Spleen (tissue), 11 donors: ENCODE data around the gene PRR7. TPM values are rescaled to one million over a fixed set of nuclear protein-coding genes. Genes with fewer than 3 reads are reported as not detected.

ENCODE experiments used
- DNase-seq: peaks from one replicate; pipeline ENCODE4 v3.0.0-alpha.2; 2020
- H3K27ac ChIP-seq, 8 donors: fragments of 200-600 bp; sonication (generic) in 7 of 8; 1 replicate in 4 of 8; 2 replicates in 4 of 8; pipeline versions ENCODE4 v1.5.0 to v1.8.0; 2016 to 2021; ENCODE audit warnings: inconsistent platforms in 4 of 8, mild to moderate bottlenecking in 4 of 8, moderate library complexity in 1 of 8
- H3K27me3 ChIP-seq, 7 donors: fragments of 200-600 bp; sonication (generic) in 6 of 7; replicated peaks in 1 of 7; 1 replicate in 4 of 7; 2 replicates in 3 of 7; pipeline versions ENCODE4 v1.5.0 to v1.8.0; 2016 to 2021; ENCODE audit warnings: inconsistent platforms in 3 of 7, mild to moderate bottlenecking in 1 of 7
- H3K36me3 ChIP-seq, 6 donors: fragments of 200-600 bp; sonication (generic) in 5 of 6; 1 replicate in 4 of 6; 2 replicates in 2 of 6; pipeline versions ENCODE4 v1.5.0 to v1.8.0; 2016 to 2021; ENCODE audit warnings: inconsistent platforms in 2 of 6
- H3K4me1 ChIP-seq, 6 donors: fragments of 200-600 bp; sonication (generic) in 5 of 6; 1 replicate in 3 of 6; 2 replicates in 3 of 6; pipeline versions ENCODE4 v1.5.0 to v1.8.0; 2016 to 2021; ENCODE audit warnings: inconsistent platforms in 3 of 6
- H3K4me3 ChIP-seq, 8 donors: fragments of 200-600 bp; sonication (generic) in 7 of 8; 1 replicate in 4 of 8; 2 replicates in 4 of 8; pipeline versions ENCODE4 v1.5.0 to v1.8.0; 2016 to 2021; ENCODE audit warnings: inconsistent platforms in 4 of 8, mild to moderate bottlenecking in 4 of 8, moderate library complexity in 2 of 8
- H3K9me3 ChIP-seq, 8 donors: fragments of 200-600 bp; sonication (generic) in 7 of 8; 1 replicate in 4 of 8; 2 replicates in 4 of 8; pipeline versions ENCODE4 v1.5.0 to v1.8.0; 2016 to 2021; ENCODE audit warnings: inconsistent platforms in 4 of 8
- POLR2A ChIP-seq, 3 donors: fragments of 450-650 bp; IDR thresholded peaks; one replicate each; pipeline ENCODE4 v1.5.1; 2017; ENCODE audit warnings: antibody characterized with exemption in 3 of 3, mild to moderate bottlenecking in 1 of 3
- POLR2AphosphoS5 ChIP-seq, 3 donors: sonication (generic); formaldehyde crosslinking; IDR thresholded peaks; one replicate each; pipeline ENCODE4 v1.5.1; 2017; ENCODE audit warnings: antibody characterized with exemption in 3 of 3
- WGBS, 5 donors: extraction: QIAGEN DNeasy Blood & Tissue Kit in 3 of 5; methylation state at CpG; one replicate each; pipeline versions ENCODE4 v1.1.5 to v1.1.7; 2013 to 2018; 5-methylcytosine and 5-hydroxymethylcytosine counted together
- intact Hi-C: fragments of 100-400 bp; cut with DNase I; formaldehyde crosslinking; loops from one replicate; pipeline ENCODE4 v1.15.0; 2023; ENCODE audit warnings: low total_unique reads
- polyA plus RNA-seq, 3 donors: library from polyadenylated mRNA; stranded (reverse); fragments of 200-250 nt; gene quantifications; one replicate each; pipeline ENCODE4 v1.2.1, GENCODE V29; 2013
- total RNA-seq, 7 donors: library from RNA; depleted of rRNA in 3 of 7; stranded (reverse); fragments of >200 nt in 3 of 7; fragmentation: NEBNext Ultra II Directional in 4 of 7; extraction: Animal tissue kit (Norgen Biotek cat#: 25700) in 4 of 7; gene quantifications; one replicate each; pipeline versions ENCODE4 v1.1.0 to v1.2.1, GENCODE V29; 2016 to 2021
- TF ChIP-seq, protein P1 (sequence below), 11 experiments: fragments of 200-600 bp in 7 of 11; fragments of 450-650 bp in 4 of 11; sonication (generic) in 4 of 11; IDR thresholded peaks in 8 of 11; conservative IDR thresholded peaks in 3 of 11; 1 replicate in 7 of 11; 2 replicates in 4 of 11; pipeline versions ENCODE4 v1.4.0 to v1.8.0; 2016 to 2021; ENCODE audit warnings: antibody characterized with exemption in 11 of 11, inconsistent platforms in 4 of 11, mild to moderate bottlenecking in 1 of 11
- donor health status: healthy with polysubstance abuse.
- donor health status: DM: no; HTN: no; CAD: no; lungs with moderate emphysema.
- donor health status: DM: no; HTN: no; CAD: no.
- donor health status: Bipolar disorder and iron deficiency.
- donor health status: healthy.
- donor health status: DM: no; HTN: no; CAD: no.
- donor health status: DM: yes; HTN: yes; CAD: no.

The PRR7 gene
- total and polyA plus RNA-seq, 10 donors = 1.7 to 5.7 (median 4.6) TPM; not detected in 1

GRCh38 chr5:177504086-177505056, 57.8 kb downstream of the PRR7 start:
- H3K4me1 ChIP-seq = peaks cover 12 to 99% (median 57%) of the 10 kb centered on the region in 6 donors
- intact Hi-C loops = loop anchor here (5.0 kb wide), 1 partner anchor 112 kb away; no protein-coding TSS in a partner anchor
- peaks cover 0 to 70% (median 27%) of the 10 kb centered on the region in 6 donors for H3K36me3 ChIP-seq
- H3K9me3 ChIP-seq = no peaks in the 10 kb centered on the region
- no peaks in the 10 kb centered on the region for H3K27me3 ChIP-seq
- 87 to 93% (median 89%) methylated on average over 28 to 47 of the region's 47 CpGs for WGBS, 5 donors
- DNase-seq = peak; percentile 78
- H3K27ac ChIP-seq = no peak overlapping the region
- H3K4me3 ChIP-seq = no peak overlapping the region
- TF ChIP-seq POLR2AphosphoS5 (IDR thresholded peaks at IDR 0.05) (peak in 1 of 3 donors; percentile 43), POLR2A (IDR thresholded peaks at IDR 0.05) (no peak)
- TF ChIP-seq, protein P1, sequence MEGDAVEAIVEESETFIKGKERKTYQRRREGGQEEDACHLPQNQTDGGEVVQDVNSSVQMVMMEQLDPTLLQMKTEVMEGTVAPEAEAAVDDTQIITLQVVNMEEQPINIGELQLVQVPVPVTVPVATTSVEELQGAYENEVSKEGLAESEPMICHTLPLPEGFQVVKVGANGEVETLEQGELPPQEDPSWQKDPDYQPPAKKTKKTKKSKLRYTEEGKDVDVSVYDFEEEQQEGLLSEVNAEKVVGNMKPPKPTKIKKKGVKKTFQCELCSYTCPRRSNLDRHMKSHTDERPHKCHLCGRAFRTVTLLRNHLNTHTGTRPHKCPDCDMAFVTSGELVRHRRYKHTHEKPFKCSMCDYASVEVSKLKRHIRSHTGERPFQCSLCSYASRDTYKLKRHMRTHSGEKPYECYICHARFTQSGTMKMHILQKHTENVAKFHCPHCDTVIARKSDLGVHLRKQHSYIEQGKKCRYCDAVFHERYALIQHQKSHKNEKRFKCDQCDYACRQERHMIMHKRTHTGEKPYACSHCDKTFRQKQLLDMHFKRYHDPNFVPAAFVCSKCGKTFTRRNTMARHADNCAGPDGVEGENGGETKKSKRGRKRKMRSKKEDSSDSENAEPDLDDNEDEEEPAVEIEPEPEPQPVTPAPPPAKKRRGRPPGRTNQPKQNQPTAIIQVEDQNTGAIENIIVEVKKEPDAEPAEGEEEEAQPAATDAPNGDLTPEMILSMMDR (IDR thresholded peaks at IDR 0.05 in 8 of 11, conservative IDR thresholded peaks at IDR 0.05 in 3 of 11) = no peak

DNA sequence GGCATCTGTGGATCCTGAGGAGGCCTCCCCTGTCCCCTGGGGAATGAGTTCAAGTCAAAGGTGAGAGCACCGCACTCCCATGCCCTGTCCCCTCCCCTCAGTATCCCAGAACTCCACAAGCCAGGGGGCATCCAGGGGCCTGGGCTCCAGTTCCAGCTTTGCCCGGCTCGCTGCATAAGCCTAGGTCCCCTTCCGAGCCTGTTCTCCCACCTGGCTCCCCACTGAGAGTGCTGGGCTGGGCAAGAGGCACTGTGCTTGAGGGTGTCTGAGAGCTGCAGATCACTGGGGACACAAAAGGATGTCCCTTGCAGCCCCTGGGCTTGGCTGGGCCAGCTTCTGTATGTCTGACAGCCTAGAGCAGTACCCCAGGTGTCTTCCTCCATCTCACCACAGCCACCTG, 58.5 kb downstream of the PRR7 start:
- Histone ChIP-seq H3K4me3 (no peak overlapping the region), H3K9me3 (no peaks in the 10 kb centered on the region), H3K4me1 (peaks cover 14 to 100% (median 61%) of the 10 kb centered on the region in 6 donors), H3K36me3 (peaks cover 0 to 71% (median 27%) of the 10 kb centered on the region in 6 donors), H3K27me3 (no peaks in the 10 kb centered on the region), H3K27ac (no peak overlapping the region)
- TF ChIP-seq POLR2AphosphoS5 (IDR thresholded peaks at IDR 0.05) (no peak), POLR2A (IDR thresholded peaks at IDR 0.05) (no peak)
- TF ChIP-seq, protein P1 (IDR thresholded peaks at IDR 0.05 in 8 of 11, conservative IDR thresholded peaks at IDR 0.05 in 3 of 11) = no peak
- WGBS, 5 donors = 93 to 100% (median 95%) methylated on average over 3 to 4 of the region's 4 CpGs
- DNase-seq = peak; percentile 68
- intact Hi-C loops = no loop called here

Other genes starting within 250 kb of the PRR7 start
- gene RAB24, start 143.1 kb upstream of the PRR7 start, total RNA-seq = 10 to 100 TPM; 52.1 to 90.4 (median 80.8) TPM
- gene RAB24, start 143.1 kb upstream of the PRR7 start, polyA plus RNA-seq = 100 to 1,000 TPM in 2 of 3 donors, 10 to 100 TPM in 1; 90.6 to 181 (median 170) TPM
- gene PRELID1, start 143.0 kb upstream of the PRR7 start, total RNA-seq = 100 to 1,000 TPM in 5 of 7 donors, 10 to 100 TPM in 2; 74.5 to 173 (median 106) TPM
- 100 to 1,000 TPM; 131 to 174 (median 154) TPM for gene PRELID1, start 143.0 kb upstream of the PRR7 start, polyA plus RNA-seq
- gene MXD3, start 134.9 kb upstream of the PRR7 start, total RNA-seq = 10 to 100 TPM; 19.3 to 80.7 (median 26.7) TPM
- gene MXD3, start 134.9 kb upstream of the PRR7 start, polyA plus RNA-seq = 10 to 100 TPM; 25.9 to 32.5 (median 26.2) TPM
- 100 to 1,000 TPM in 4 of 7 donors, 10 to 100 TPM in 3; 92.4 to 211 (median 109) TPM for gene LMAN2, start 95.1 kb upstream of the PRR7 start, total RNA-seq
- 10 to 100 TPM; 50.1 to 96.6 (median 72.5) TPM for gene LMAN2, start 95.1 kb upstream of the PRR7 start, polyA plus RNA-seq
- 100 to 1,000 TPM in 1 of 7 donors, 10 to 100 TPM in 6; 61.5 to 111 (median 77.1) TPM for gene RGS14, start 88.9 kb upstream of the PRR7 start, total RNA-seq
- gene RGS14, start 88.9 kb upstream of the PRR7 start, polyA plus RNA-seq = 10 to 100 TPM; 45.3 to 95.9 (median 61.6) TPM
- gene SLC34A1, start 62.4 kb upstream of the PRR7 start, total RNA-seq = under 1 TPM in 5 of 7 donors, not detected in 2; 0.13 to 0.77 (median 0.19) TPM
- under 1 TPM in 2 of 3 donors, not detected in 1; 0.02 to 0.06 TPM for gene SLC34A1, start 62.4 kb upstream of the PRR7 start, polyA plus RNA-seq
- not detected for gene PFN3, start 46.2 kb upstream of the PRR7 start, total RNA-seq
- not detected for gene PFN3, start 46.2 kb upstream of the PRR7 start, polyA plus RNA-seq
- 1 to 10 TPM in 3 of 7 donors, under 1 TPM in 4; 0.60 to 1.7 (median 0.94) TPM for gene F12, start 37.2 kb upstream of the PRR7 start, total RNA-seq
- 1 to 10 TPM; 1.1 to 2.3 (median 1.3) TPM for gene F12, start 37.2 kb upstream of the PRR7 start, polyA plus RNA-seq
- 100 to 1,000 TPM; 114 to 170 (median 149) TPM for gene GRK6, start 20.1 kb upstream of the PRR7 start, total RNA-seq
- 10 to 100 TPM; 45.7 to 75.9 (median 55.3) TPM for gene GRK6, start 20.1 kb upstream of the PRR7 start, polyA plus RNA-seq
- gene DBN1, start 26.8 kb downstream of the PRR7 start, total RNA-seq = 10 to 100 TPM; 13.0 to 26.5 (median 17.6) TPM
- gene DBN1, start 26.8 kb downstream of the PRR7 start, polyA plus RNA-seq = 10 to 100 TPM in 1 of 3 donors, 1 to 10 TPM in 2; 6.8 to 16.3 (median 7.6) TPM
- 100 to 1,000 TPM in 3 of 7 donors, 10 to 100 TPM in 4; 44.8 to 220 (median 86.4) TPM for gene PDLIM7, start 50.8 kb downstream of the PRR7 start, total RNA-seq
- gene PDLIM7, start 50.8 kb downstream of the PRR7 start, polyA plus RNA-seq = 100 to 1,000 TPM in 1 of 3 donors, 10 to 100 TPM in 2; 42.5 to 125 (median 59.2) TPM
- gene DOK3, start 63.0 kb downstream of the PRR7 start, total RNA-seq = 100 to 1,000 TPM; 111 to 231 (median 149) TPM
- gene DOK3, start 63.0 kb downstream of the PRR7 start, polyA plus RNA-seq = 100 to 1,000 TPM in 1 of 3 donors, 10 to 100 TPM in 2; 69.9 to 144 (median 98.4) TPM
- gene DDX41, start 70.1 kb downstream of the PRR7 start, total RNA-seq = 100 to 1,000 TPM in 2 of 7 donors, 10 to 100 TPM in 5; 68.9 to 126 (median 91.8) TPM
- 10 to 100 TPM; 68.9 to 99.4 (median 92.9) TPM for gene DDX41, start 70.1 kb downstream of the PRR7 start, polyA plus RNA-seq
- 100 to 1,000 TPM in 5 of 7 donors, 10 to 100 TPM in 2; 86.9 to 155 (median 116) TPM for gene FAM193B, start 107.7 kb downstream of the PRR7 start, total RNA-seq
- 100 to 1,000 TPM; 145 to 364 (median 348) TPM for gene FAM193B, start 107.7 kb downstream of the PRR7 start, polyA plus RNA-seq
- 100 to 1,000 TPM in 4 of 7 donors, 10 to 100 TPM in 3; 72.0 to 126 (median 110) TPM for gene TMED9, start 145.4 kb downstream of the PRR7 start, total RNA-seq
- gene TMED9, start 145.4 kb downstream of the PRR7 start, polyA plus RNA-seq = 10 to 100 TPM; 52.6 to 96.9 (median 91.9) TPM
- 10 to 100 TPM; 26.8 to 35.6 (median 32.5) TPM for gene B4GALT7, start 153.3 kb downstream of the PRR7 start, total RNA-seq
- gene B4GALT7, start 153.3 kb downstream of the PRR7 start, polyA plus RNA-seq = 10 to 100 TPM; 22.7 to 43.8 (median 37.4) TPM